GM23248 (cell line): Measurements from ENCODE around the gene NIPAL4.

Experiments
- EZH2 ChIP-seq: fragments of 200-600 bp; sonication (generic); IDR thresholded peaks from 2 replicates; pipeline ENCODE4 v1.6.1; 2018; ENCODE audit warnings: antibody characterized with exemption, mild to moderate bottlenecking; ENCODE audit not compliant: insufficient read depth, poor library complexity, severe bottlenecking
- EZH2phosphoT487 ChIP-seq: fragments of 200-600 bp; sonication (generic); IDR thresholded peaks from 2 replicates; pipeline ENCODE4 v1.6.1; 2018; ENCODE audit warnings: antibody characterized with exemption, moderate library complexity, mild to moderate bottlenecking, low read depth; ENCODE audit not compliant: insufficient read depth

- no peak for TF ChIP-seq EZH2
- TF ChIP-seq EZH2phosphoT487 = no peak
These were observed 12.8 kb upstream of the NIPAL4 start for GRCh38 chr5:157447201-157447637.
